ENCODE results near the gene VEGFB. TPM values are rescaled to one million over a fixed set of nuclear protein-coding genes. Genes with fewer than 3 reads are reported as not detected.

The VEGFB gene
- total and polyA plus RNA-seq, 2 of the 8 experiments (the other 6 are each of a cell fraction or from before 2014, with no cell fraction given), result 9.3 to 49.6 TPM

DNA sequence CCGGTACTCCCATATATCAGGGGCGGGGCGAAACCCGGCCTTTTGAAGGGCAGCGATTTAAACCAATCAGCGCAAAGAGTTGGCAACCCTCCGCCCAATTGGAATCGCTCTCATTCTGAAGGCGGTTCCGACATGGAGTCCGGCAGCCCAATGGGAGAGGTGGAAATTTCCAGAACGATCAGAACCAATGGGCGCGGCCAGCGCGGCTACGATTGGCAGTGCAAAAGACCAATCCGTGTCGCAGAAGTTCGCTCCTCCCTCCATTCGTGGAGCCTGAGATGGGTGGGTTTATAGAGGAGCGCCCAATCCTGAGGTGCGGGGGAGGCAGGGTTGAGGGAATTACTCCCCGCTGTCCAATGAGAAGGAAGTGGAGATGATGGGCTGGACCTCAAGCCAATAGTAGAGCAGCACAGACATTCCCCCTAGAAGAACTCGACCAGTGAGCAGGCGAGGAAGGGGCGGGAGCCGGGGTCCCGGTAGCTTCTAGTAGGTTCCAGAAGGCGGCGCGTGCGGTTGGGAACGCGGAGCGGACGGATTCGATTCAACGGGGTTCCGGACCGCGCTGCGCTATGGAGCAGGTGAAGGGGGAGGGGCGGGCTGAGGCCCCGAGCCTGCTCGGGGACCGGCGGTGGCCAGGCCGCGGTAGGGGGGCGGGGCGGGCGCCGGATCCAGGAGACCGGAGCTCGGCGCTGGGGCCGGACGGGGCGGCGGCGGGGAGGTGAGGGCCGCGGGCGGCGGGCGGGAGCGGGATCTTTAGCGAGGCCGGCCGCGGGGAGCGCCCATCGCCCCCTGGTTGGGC is 48.5 kb upstream of the VEGFB start, which contains the start of gene STIP1 (continued):
- TF ChIP-seq, protein P1, sequence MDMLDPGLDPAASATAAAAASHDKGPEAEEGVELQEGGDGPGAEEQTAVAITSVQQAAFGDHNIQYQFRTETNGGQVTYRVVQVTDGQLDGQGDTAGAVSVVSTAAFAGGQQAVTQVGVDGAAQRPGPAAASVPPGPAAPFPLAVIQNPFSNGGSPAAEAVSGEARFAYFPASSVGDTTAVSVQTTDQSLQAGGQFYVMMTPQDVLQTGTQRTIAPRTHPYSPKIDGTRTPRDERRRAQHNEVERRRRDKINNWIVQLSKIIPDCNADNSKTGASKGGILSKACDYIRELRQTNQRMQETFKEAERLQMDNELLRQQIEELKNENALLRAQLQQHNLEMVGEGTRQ (IDR thresholded peaks at IDR 0.05; ENCODE audit: low read length), result no peak
- TF ChIP-seq SP4 (IDR thresholded peaks at IDR 0.05; ENCODE audit: low read length), result peak; percentile 86; the same call in 1 of the 2 replicates
- TF ChIP-seq, protein P2, sequence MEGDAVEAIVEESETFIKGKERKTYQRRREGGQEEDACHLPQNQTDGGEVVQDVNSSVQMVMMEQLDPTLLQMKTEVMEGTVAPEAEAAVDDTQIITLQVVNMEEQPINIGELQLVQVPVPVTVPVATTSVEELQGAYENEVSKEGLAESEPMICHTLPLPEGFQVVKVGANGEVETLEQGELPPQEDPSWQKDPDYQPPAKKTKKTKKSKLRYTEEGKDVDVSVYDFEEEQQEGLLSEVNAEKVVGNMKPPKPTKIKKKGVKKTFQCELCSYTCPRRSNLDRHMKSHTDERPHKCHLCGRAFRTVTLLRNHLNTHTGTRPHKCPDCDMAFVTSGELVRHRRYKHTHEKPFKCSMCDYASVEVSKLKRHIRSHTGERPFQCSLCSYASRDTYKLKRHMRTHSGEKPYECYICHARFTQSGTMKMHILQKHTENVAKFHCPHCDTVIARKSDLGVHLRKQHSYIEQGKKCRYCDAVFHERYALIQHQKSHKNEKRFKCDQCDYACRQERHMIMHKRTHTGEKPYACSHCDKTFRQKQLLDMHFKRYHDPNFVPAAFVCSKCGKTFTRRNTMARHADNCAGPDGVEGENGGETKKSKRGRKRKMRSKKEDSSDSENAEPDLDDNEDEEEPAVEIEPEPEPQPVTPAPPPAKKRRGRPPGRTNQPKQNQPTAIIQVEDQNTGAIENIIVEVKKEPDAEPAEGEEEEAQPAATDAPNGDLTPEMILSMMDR (IDR thresholded peaks at IDR 0.05; ENCODE audit: control extremely low read depth in 1 of 3, insufficient read depth in 1 of 3, low read depth in 1 of 3, low read length in 3 of 3), result peak; percentile 35 to 50 (median 42)
- TF ChIP-seq JUN (IDR thresholded peaks at IDR 0.05; ENCODE audit: low read depth, low read length), result no peak
- TF ChIP-seq, protein P3, sequence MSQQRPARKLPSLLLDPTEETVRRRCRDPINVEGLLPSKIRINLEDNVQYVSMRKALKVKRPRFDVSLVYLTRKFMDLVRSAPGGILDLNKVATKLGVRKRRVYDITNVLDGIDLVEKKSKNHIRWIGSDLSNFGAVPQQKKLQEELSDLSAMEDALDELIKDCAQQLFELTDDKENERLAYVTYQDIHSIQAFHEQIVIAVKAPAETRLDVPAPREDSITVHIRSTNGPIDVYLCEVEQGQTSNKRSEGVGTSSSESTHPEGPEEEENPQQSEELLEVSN (IDR thresholded peaks at IDR 0.05), result peak; percentile 81
- peak; percentile 11 to 89; a peak in 1 of 4 replicates for TF ChIP-seq SIN3A (conservative IDR thresholded peaks at IDR 0.05 in 1 of 2, IDR thresholded peaks at IDR 0.05 in 1 of 2; ENCODE audit: low read depth in 1 of 2, low read length in 2 of 2)
- TF ChIP-seq YY1 (IDR thresholded peaks at IDR 0.05; ENCODE audit: low read depth, low read length), result 0 out of 2 replicates have a peak, but pooled peaks have one; percentile 8
- TF ChIP-seq PHF8 (conservative IDR thresholded peaks at IDR 0.05; ENCODE audit: low read depth, low read length), result peak; percentile 45; the same call in 1 of the 2 replicates
- TF ChIP-seq RAD21 (IDR thresholded peaks at IDR 0.05 in 1 of 2, conservative IDR thresholded peaks at IDR 0.05 in 1 of 2; ENCODE audit: low read depth in 2 of 2, low read length in 2 of 2), result peak in 1 of 2 experiments; percentile 23; a peak in 1 of 4 replicates
- TF ChIP-seq TBP (IDR thresholded peaks at IDR 0.05; ENCODE audit: low read depth, low read length), result peak; percentile 52
- TF ChIP-seq TAF7 (optimal IDR thresholded peaks at IDR 0.05; ENCODE audit: borderline replicate concordance, low read depth, low read length), result peak; percentile 79
- TF ChIP-seq TAF1 (IDR thresholded peaks at IDR 0.05; ENCODE audit: low read depth, low read length), result peak; percentile 63
- peak; percentile 45; the same call in 1 of the 2 replicates for TF ChIP-seq CREB1 (IDR thresholded peaks at IDR 0.05)
- TF ChIP-seq CTBP2 (IDR thresholded peaks at IDR 0.05; ENCODE audit: borderline replicate concordance, insufficient read depth, insufficient read length, low read length), result no peak
- peak; percentile 4 for TF ChIP-seq NANOG (IDR thresholded peaks at IDR 0.05; ENCODE audit: insufficient read depth, low read depth, low read length, poor library complexity, severe bottlenecking)
- TF ChIP-seq, protein P4, sequence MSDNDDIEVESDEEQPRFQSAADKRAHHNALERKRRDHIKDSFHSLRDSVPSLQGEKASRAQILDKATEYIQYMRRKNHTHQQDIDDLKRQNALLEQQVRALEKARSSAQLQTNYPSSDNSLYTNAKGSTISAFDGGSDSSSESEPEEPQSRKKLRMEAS (IDR thresholded peaks at IDR 0.05), result peak; percentile 88
- peak; percentile 79 for TF ChIP-seq TEAD4 (IDR thresholded peaks at IDR 0.05; ENCODE audit: low read depth, low read length)
- no peak for TF ChIP-seq POU5F1 (IDR thresholded peaks at IDR 0.05; ENCODE audit: low read depth, low read length)

Data from H1 (cell line).